Activated naive CD4-positive, alpha-beta T cell treated with anti-CD3 and anti-CD28 coated beads, Interleukin-2, amount 50 U/mL, for 16 hours (primary cell): Measurements from ENCODE around the gene CDH6.

Source experiments
- DNase-seq: peaks from one replicate; pipeline ENCODE4 v3.0.0-alpha.2; 2020

CDH6 gene

GRCh38 chr5:31193591-31194467 lies at the start of gene CDH6:
TSS of gene CDH6 (plus strand) at chr5:31193686. CDS start at chr5:31267474, 73,788 bp downstream.
- DNase-seq = no peak

GRCh38 chr5:31144364-31144763 lies 49.1 kb upstream of the CDH6 start:
- no peak for DNase-seq

- no peak for DNase-seq
Measured at GRCh38 chr5:31148959-31149475, 44.5 kb upstream of the CDH6 start.

GRCh38 chr5:31153521-31153920 lies 40.0 kb upstream of the CDH6 start:
- DNase-seq = no peak

GRCh38 chr5:31156631-31157160 lies 36.8 kb upstream of the CDH6 start:
- no peak for DNase-seq

- DNase-seq = no peak
Measured at GRCh38 chr5:31157720-31158119, 35.8 kb upstream of the CDH6 start.

- no peak for DNase-seq
Measured at GRCh38 chr5:31158686-31159085, 34.8 kb upstream of the CDH6 start.

- DNase-seq = no peak
Measured at GRCh38 chr5:31161781-31162181, 31.7 kb upstream of the CDH6 start.

GRCh38 chr5:31165729-31166128 lies 27.8 kb upstream of the CDH6 start:
- no peak for DNase-seq

- no peak for DNase-seq
Measured at GRCh38 chr5:31169379-31169778, 24.1 kb upstream of the CDH6 start.

GRCh38 chr5:31172881-31173280 lies 20.6 kb upstream of the CDH6 start:
- DNase-seq = no peak

GRCh38 chr5:31173614-31174013 lies 19.9 kb upstream of the CDH6 start:
- DNase-seq = no peak

GRCh38 chr5:31181376-31181987 lies 12.0 kb upstream of the CDH6 start:
- no peak for DNase-seq

- DNase-seq = no peak
Measured at GRCh38 chr5:31182136-31182535, 11.3 kb upstream of the CDH6 start.

GRCh38 chr5:31185951-31186350 lies 7.5 kb upstream of the CDH6 start:
- DNase-seq = no peak

- no peak for DNase-seq
Measured at GRCh38 chr5:31186672-31187267, 6.7 kb upstream of the CDH6 start.

- no peak for DNase-seq
Measured at GRCh38 chr5:31187591-31187990, 5.9 kb upstream of the CDH6 start.

- no peak for DNase-seq
Measured at GRCh38 chr5:31192442-31192841, 1.0 kb upstream of the CDH6 start.

GRCh38 chr5:31193116-31193515 lies 370 bp upstream of the CDH6 start:
- no peak for DNase-seq

GRCh38 chr5:31194468-31194813 lies 955 bp downstream of the CDH6 start:
- no peak for DNase-seq

GRCh38 chr5:31194892-31195555 lies 1.5 kb downstream of the CDH6 start:
- no peak for DNase-seq

- no peak for DNase-seq
Measured at GRCh38 chr5:31196309-31196708, 2.8 kb downstream of the CDH6 start.

- DNase-seq = no peak
Measured at GRCh38 chr5:31197183-31197582, 3.7 kb downstream of the CDH6 start.
